HFF-Myc (cell line): Measurements from ENCODE around the gene PLCL1.

Experiments used
- DNase-seq: peaks from one replicate; pipeline ENCODE4 v3.0.0-alpha.2; 2011; ENCODE audit warnings: low read depth; ENCODE audit errors: extremely low read depth
- H3K4me3 ChIP-seq: replicated peaks from 2 replicates; pipeline ENCODE4 v1.5.1; 2011; ENCODE audit warnings: low read depth, mild to moderate bottlenecking, control low read depth, low read length
- TF ChIP-seq, protein P1 (sequence below): IDR thresholded peaks from 2 replicates; pipeline ENCODE4 v1.5.1; 2012; ENCODE audit warnings: mild to moderate bottlenecking, low read depth, low read length, control low read depth; ENCODE audit errors: missing control alignments

Gene PLCL1

DNA sequence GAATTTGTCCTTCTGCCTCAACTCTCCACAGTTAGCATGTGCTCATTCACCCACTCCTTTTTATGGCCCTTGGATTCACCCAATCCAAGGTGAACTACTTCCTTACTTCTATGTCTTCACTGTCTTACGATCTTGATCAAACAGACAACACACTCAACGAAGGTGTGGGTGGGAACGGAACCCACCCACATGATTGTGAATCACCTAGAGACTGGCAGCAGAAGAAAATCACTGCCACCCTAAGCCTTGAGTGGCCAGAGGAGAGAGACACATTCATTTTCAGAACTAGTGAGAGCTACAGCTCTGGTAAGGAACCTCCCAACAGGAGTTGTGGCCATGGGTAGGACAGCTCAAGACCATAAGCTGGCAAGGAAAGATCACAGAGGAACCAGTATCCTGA lies 194.3 kb downstream of the PLCL1 start:
- H3K4me3 ChIP-seq, result no peak overlapping the region
- DNase-seq, result no peak
- TF ChIP-seq, protein P1, sequence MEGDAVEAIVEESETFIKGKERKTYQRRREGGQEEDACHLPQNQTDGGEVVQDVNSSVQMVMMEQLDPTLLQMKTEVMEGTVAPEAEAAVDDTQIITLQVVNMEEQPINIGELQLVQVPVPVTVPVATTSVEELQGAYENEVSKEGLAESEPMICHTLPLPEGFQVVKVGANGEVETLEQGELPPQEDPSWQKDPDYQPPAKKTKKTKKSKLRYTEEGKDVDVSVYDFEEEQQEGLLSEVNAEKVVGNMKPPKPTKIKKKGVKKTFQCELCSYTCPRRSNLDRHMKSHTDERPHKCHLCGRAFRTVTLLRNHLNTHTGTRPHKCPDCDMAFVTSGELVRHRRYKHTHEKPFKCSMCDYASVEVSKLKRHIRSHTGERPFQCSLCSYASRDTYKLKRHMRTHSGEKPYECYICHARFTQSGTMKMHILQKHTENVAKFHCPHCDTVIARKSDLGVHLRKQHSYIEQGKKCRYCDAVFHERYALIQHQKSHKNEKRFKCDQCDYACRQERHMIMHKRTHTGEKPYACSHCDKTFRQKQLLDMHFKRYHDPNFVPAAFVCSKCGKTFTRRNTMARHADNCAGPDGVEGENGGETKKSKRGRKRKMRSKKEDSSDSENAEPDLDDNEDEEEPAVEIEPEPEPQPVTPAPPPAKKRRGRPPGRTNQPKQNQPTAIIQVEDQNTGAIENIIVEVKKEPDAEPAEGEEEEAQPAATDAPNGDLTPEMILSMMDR, result no peak

DNA sequence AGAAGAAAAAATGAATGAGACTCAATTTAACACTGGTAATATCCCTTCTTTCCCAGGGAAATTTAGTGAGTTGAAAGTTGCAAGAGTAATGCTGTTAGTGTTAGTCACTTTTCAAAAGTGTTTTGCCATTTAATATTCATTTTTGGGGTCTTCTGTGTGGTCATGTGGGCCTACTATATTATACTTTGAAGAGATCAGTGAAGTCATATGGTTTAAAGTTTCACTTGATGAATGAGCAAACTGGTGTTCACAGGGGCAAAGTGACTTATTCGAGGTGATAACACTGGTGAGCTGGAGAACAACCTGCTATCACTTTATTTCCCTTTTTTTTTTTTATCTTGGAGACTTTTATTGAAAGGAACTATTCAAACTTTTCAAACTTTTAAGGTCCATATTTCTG lies 196.0 kb downstream of the PLCL1 start:
- no peak for DNase-seq
- TF ChIP-seq, protein P1, result no peak
- no peak overlapping the region for H3K4me3 ChIP-seq

DNA sequence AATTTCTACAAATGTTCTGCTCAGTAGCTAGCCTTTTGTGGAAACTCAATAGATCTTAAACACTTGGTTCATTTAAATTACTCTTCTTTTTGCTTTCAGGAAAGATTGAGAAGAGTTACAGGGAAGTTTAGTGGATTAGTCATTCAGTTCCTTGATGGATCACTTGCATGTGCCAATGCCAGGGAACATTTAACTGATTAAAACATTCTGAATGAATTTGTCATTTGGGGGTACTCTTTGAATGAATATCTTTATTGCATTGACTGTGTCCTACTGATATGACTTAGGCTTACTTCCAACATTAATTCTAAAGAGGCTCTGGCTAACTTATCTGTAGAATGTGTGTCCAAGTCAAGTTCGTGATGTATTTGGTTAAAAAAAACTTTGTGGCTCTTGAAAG lies 199.8 kb downstream of the PLCL1 start:
- DNase-seq, result no peak
- H3K4me3 ChIP-seq, result no peak overlapping the region
- TF ChIP-seq, protein P1, result no peak

DNA sequence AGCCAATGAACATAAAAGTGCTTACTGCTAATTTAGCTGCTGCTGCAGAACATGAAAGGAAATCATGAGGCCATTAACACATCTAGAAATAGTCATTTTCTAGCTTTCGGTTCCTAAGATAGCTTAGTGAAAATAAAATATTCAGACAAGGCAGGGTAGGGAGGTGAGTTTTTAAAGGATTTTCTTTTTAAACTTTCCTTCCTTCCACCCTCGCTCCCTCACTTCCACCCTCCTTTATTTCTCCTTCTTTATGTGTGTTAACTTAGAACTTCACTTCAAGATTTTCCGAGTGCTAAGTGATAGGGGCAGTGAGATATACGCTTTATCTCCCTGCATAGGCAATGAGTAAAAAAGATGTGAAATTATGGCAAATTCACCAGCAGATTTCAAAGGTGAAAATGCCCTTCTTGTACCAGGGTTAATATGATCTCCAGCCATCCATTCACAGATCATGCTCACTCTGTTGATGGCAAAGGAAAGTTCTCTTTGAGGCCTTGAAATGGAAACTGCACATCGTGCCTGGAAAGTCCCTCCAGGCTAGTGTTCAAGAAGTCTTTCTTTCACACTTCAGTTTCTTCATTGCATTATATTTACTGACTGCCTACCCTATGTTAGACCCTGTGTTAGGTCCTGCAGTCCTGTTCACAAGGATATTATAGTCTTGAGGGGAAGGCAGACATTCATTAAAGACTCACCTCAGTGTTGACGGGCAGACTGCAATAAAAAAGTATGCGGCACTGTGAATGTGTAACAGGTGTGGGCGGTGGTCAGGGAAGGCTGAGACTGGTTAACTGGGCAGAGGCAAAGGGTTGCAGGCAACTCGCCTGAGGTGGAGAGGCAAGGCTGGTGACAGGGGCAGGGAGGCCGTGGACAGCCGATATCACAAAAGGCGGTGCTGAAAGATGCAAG lies 200.8 kb downstream of the PLCL1 start:
- H3K4me3 ChIP-seq, result no peak overlapping the region
- TF ChIP-seq, protein P1, result no peak
- no peak for DNase-seq

DNA sequence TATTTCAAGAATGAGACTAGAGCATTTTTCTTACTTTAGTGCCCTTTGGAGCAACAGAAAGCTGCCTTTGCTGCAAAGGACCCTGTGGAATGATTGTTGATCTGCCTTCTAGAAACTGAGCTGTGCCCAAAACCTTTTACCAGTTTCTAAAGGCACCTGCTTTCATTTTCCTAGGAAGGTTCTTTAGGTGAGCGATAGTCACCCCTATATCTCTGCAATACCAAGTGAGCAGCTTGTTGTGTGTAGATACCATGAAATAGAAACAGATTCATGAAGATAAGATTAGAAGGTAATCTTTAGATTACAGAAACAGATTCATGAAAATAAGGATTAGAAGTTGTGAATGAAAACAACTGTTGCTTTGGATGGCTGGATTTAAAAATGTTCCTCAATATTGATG lies 202.3 kb downstream of the PLCL1 start:
- H3K4me3 ChIP-seq, result no peak overlapping the region
- TF ChIP-seq, protein P1, result no peak
- no peak for DNase-seq

DNA sequence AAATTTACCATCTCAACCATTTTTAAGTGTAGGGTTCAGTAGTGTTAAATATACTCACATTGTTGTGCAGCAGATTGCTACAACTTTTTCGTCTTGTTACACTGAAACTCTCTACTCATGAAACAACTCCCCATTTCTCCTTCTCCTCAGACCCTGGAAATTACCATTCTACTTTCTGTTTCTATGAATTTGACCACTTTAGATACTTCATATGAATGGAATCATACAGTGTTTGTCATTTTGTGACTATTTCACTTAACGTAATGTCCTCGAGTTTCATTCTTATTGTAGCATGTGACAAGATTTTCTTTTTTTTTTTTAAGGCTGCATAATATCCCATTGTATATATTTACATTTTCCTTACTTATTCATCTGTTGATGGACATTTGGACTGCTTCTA lies 203.8 kb downstream of the PLCL1 start:
- H3K4me3 ChIP-seq, result no peak overlapping the region
- TF ChIP-seq, protein P1, result no peak
- no peak for DNase-seq
